ENCODE results near the gene ZC3HAV1L.

- TF ChIP-seq CTCF (IDR thresholded peaks at IDR 0.05): no peak
- no peak for TF ChIP-seq POLR2A (IDR thresholded peaks at IDR 0.05)
Measured at GRCh38 chr7:139033346-139034114, 2.3 kb downstream of the ZC3HAV1L start.

All from adrenal gland (tissue), 5 donors.